GM20431 (cell line): ENCODE data around the gene APOA1.
"Not testable (repeated sequence)": the region's sequence is repeated elsewhere in the genome, so short reads cannot be mapped to it uniquely, and the experiment has no call there.

Source experiments
- in situ Hi-C: fragments of 300-500 bp; cut with MseI, MboI; formaldehyde crosslinking; loops from one replicate; pipeline ENCODE4 v1.15.0; 2020; ENCODE audit warnings: low sequenced_read_pairs; ENCODE audit not compliant: unreplicated experiment

APOA1 gene

GRCh38 chr11:116822575-116822974 is 14.8 kb downstream of the APOA1 start:
- in situ Hi-C loops: no loop called here

- in situ Hi-C loops: no loop called here
Measured at GRCh38 chr11:116821050-116821918, 16.1 kb downstream of the APOA1 start.

GRCh38 chr11:116819049-116819448 is 18.4 kb downstream of the APOA1 start:
- in situ Hi-C loops: no loop called here

GRCh38 chr11:116814502-116814901 is 22.9 kb downstream of the APOA1 start:
- in situ Hi-C loops: no loop called here

GRCh38 chr11:116813781-116814471 is 23.5 kb downstream of the APOA1 start:
- in situ Hi-C loops: no loop called here

- in situ Hi-C loops: no loop called here
Measured at GRCh38 chr11:116813170-116813569, 24.3 kb downstream of the APOA1 start.

- in situ Hi-C loops: no loop called here
Measured at GRCh38 chr11:116812109-116812508, 25.3 kb downstream of the APOA1 start.

- in situ Hi-C loops: no loop called here
Measured at GRCh38 chr11:116811194-116811593, 26.2 kb downstream of the APOA1 start.

GRCh38 chr11:116808262-116809175 is 28.9 kb downstream of the APOA1 start:
- in situ Hi-C loops: no loop called here

GRCh38 chr11:116807601-116808261 is 29.7 kb downstream of the APOA1 start:
- in situ Hi-C loops: no loop called here

- in situ Hi-C loops: no loop called here
Measured at GRCh38 chr11:116804001-116804400, 33.4 kb downstream of the APOA1 start.

GRCh38 chr11:116801662-116802061 is 35.8 kb downstream of the APOA1 start:
- in situ Hi-C loops: not testable (repeated sequence)

GRCh38 chr11:116800610-116801009 is 36.8 kb downstream of the APOA1 start:
- in situ Hi-C loops: no loop called here

GRCh38 chr11:116798368-116798767 is 39.1 kb downstream of the APOA1 start:
- in situ Hi-C loops: loop anchor here (25.0 kb wide), 1 partner anchor 314 kb away; no protein-coding TSS in a partner anchor

GRCh38 chr11:116797816-116798215 is 39.6 kb downstream of the APOA1 start:
- in situ Hi-C loops: loop anchor here (25.0 kb wide), 1 partner anchor 314 kb away; no protein-coding TSS in a partner anchor

- in situ Hi-C loops: loop anchor here (25.0 kb wide), 1 partner anchor 316 kb away; no protein-coding TSS in a partner anchor
Measured at GRCh38 chr11:116796548-116796947, 40.9 kb downstream of the APOA1 start.

- in situ Hi-C loops: loop anchor here (25.0 kb wide), 1 partner anchor 317 kb away; no protein-coding TSS in a partner anchor
Measured at GRCh38 chr11:116794851-116795250, 42.6 kb downstream of the APOA1 start.

- in situ Hi-C loops: loop anchor here (25.0 kb wide), 1 partner anchor 319 kb away; no protein-coding TSS in a partner anchor
Measured at GRCh38 chr11:116793772-116794097, 43.7 kb downstream of the APOA1 start.
